ENCODE results near the gene EPHA7. TPM values are rescaled to one million over a fixed set of nuclear protein-coding genes. Genes with fewer than 3 reads are reported as not detected.

EPHA7 gene
- total RNA-seq, 1 experiment from 2014 or later = 9.6 TPM

DNA sequence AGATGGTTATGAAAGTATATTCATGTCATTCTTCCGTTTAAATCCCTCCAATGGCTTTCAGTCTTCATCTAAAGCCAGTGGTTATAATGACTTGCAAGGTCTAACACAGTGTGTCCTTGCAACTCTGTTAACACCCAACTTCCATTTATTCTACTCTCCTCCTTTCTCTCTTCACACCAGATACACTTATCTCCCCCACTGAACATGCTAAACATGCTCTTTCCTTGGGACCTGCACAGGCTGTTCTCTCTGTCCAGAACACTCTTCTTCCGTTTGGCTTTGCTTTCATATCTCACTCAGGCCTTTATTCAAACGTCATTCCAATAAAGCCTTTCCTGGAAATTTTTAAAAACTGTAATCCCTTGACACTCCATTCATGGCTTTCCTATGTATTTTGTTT is 91.5 kb downstream of the EPHA7 start:
- no peaks in the 10 kb centered on the region for H3K27me3 Mint-ChIP-seq (ENCODE audit: low read depth)
- TF ChIP-seq CTCF (IDR thresholded peaks at IDR 0.05) (no peak), ZNF423 (CRISPR knock-in tag; IDR thresholded peaks at IDR 0.05) (no peak)
- TF ChIP-seq, protein P1, sequence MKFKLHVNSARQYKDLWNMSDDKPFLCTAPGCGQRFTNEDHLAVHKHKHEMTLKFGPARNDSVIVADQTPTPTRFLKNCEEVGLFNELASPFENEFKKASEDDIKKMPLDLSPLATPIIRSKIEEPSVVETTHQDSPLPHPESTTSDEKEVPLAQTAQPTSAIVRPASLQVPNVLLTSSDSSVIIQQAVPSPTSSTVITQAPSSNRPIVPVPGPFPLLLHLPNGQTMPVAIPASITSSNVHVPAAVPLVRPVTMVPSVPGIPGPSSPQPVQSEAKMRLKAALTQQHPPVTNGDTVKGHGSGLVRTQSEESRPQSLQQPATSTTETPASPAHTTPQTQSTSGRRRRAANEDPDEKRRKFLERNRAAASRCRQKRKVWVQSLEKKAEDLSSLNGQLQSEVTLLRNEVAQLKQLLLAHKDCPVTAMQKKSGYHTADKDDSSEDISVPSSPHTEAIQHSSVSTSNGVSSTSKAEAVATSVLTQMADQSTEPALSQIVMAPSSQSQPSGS (CRISPR knock-in tag; IDR thresholded peaks at IDR 0.05; ENCODE audit: borderline replicate concordance, low read depth) = no peak
- ChIA-PET POLR2A (no interaction called here), CTCF (no interaction called here)
- H3K27ac Mint-ChIP-seq = no peak overlapping the region
- H3K4me3 Mint-ChIP-seq = no peak overlapping the region
- no peaks in the 10 kb centered on the region for H3K4me1 Mint-ChIP-seq
- ATAC-seq (no peak), DNase-seq (ENCODE audit: low spot score) (no peak)
- H3K9me3 Mint-ChIP-seq = no peaks in the 10 kb centered on the region
- no peaks in the 10 kb centered on the region for H3K36me3 Mint-ChIP-seq

DNA sequence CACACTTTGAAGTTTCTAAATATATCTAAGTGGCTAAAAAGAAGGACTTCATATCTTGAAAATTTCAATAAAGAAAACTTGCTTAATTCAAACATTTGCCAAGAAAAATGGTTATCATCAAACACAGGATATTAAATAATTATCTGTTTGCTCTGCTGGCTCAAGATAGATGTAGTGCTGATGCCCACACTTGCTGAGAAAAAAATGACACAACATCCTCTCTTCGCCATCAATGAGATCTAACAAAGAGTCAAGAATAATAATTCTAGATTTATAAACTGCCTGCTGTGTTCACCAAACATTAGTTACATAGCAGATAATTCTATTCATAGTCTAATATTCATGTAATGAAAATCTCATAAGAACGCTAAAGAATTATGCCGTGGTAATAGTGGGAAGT is 93.6 kb downstream of the EPHA7 start:
- Mint-ChIP-seq H3K4me3 (no peak overlapping the region), H3K9me3 (no peaks in the 10 kb centered on the region), H3K27ac (no peak overlapping the region), H3K4me1 (no peaks in the 10 kb centered on the region), H3K36me3 (no peaks in the 10 kb centered on the region), H3K27me3 (ENCODE audit: low read depth) (no peaks in the 10 kb centered on the region)
- ChIA-PET CTCF (no interaction called here), POLR2A (no interaction called here)
- ATAC-seq = no peak
- TF ChIP-seq GRHL2 (CRISPR knock-in tag; IDR thresholded peaks at IDR 0.05; ENCODE audit: insufficient replicate concordance, severe bottlenecking) = no peak
- TF ChIP-seq NR1H2 (CRISPR knock-in tag; IDR thresholded peaks at IDR 0.05) = no peak
- TF ChIP-seq NFE2L1 (CRISPR knock-in tag; IDR thresholded peaks at IDR 0.05) = no peak
- no peak for TF ChIP-seq CBFB (CRISPR knock-in tag; IDR thresholded peaks at IDR 0.05; ENCODE audit: low read depth)
- no peak for TF ChIP-seq JAZF1 (CRISPR knock-in tag; IDR thresholded peaks at IDR 0.05)
- TF ChIP-seq ZNF121 (CRISPR knock-in tag; IDR thresholded peaks at IDR 0.05) = no peak
- TF ChIP-seq, protein P2, sequence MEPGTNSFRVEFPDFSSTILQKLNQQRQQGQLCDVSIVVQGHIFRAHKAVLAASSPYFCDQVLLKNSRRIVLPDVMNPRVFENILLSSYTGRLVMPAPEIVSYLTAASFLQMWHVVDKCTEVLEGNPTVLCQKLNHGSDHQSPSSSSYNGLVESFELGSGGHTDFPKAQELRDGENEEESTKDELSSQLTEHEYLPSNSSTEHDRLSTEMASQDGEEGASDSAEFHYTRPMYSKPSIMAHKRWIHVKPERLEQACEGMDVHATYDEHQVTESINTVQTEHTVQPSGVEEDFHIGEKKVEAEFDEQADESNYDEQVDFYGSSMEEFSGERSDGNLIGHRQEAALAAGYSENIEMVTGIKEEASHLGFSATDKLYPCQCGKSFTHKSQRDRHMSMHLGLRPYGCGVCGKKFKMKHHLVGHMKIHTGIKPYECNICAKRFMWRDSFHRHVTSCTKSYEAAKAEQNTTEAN (CRISPR knock-in tag; IDR thresholded peaks at IDR 0.05) = no peak
- TF ChIP-seq TP53 (CRISPR knock-in tag; IDR thresholded peaks at IDR 0.05) = no peak
- TF ChIP-seq, protein P3, sequence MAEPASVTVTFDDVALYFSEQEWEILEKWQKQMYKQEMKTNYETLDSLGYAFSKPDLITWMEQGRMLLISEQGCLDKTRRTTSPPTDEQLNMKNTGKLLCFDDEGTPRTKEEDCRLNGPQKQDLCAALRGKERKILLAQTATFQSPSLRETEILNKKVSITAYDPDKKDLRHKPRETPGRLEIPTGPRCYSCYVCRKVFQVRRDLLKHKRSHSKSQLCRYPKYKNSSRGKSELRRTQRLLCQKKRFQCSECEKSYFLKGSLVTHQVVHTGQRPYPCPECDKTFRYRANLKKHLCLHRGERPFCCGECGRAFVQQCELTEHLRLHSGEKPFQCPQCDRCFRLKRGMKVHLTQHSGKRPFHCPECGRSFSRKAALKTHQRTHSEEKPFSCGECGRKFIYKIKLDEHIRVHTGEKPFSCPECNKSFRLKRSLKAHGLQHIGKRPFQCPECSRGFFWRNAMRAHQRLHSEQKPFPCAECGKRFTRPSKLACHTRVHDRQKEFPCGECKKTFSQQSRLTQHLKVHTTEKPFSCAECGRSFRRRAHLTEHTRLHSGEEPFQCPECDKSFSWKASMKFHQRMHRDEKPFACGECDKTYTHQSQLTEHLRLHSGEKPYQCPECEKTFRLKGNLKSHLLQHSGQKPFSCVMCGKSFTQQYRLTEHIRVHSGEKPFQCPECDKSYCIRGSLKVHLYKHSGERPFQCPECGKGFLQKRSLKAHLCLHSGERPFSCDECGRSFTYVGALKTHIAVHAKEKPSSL (CRISPR knock-in tag; conservative IDR thresholded peaks at IDR 0.05) = no peak
- TF ChIP-seq ZNF512 (CRISPR knock-in tag; IDR thresholded peaks at IDR 0.05; ENCODE audit: borderline replicate concordance) = no peak
- TF ChIP-seq NR2C2 (CRISPR knock-in tag; IDR thresholded peaks at IDR 0.05) = no peak
- no peak for TF ChIP-seq HMGA2 (CRISPR knock-in tag; IDR thresholded peaks at IDR 0.05)
- no peak for TF ChIP-seq ZNF263 (CRISPR knock-in tag; IDR thresholded peaks at IDR 0.05; ENCODE audit: low read depth)
- TF ChIP-seq NR3C1 (CRISPR knock-in tag; conservative IDR thresholded peaks at IDR 0.05; ENCODE audit: low read depth) = no peak
- no peak for TF ChIP-seq SMAD4 (CRISPR knock-in tag; IDR thresholded peaks at IDR 0.05)
- no peak for TF ChIP-seq ZMAT4 (CRISPR knock-in tag; IDR thresholded peaks at IDR 0.05)
- no peak for TF ChIP-seq SMAD3 (CRISPR knock-in tag; IDR thresholded peaks at IDR 0.05; ENCODE audit: borderline replicate concordance)
- DNase-seq (ENCODE audit: low spot score) = no peak
